Body of pancreas (tissue), 4 donors: ENCODE data around the gene CCND2. TPM values are rescaled to one million over a fixed set of nuclear protein-coding genes. Genes with fewer than 3 reads are reported as not detected.

Source experiments
- ATAC-seq: fragments of 150-250 bp; one replicate; pipeline ENCODE4 v1.9.1; 2016
- DNase-seq, 4 donors: peaks; one replicate each; pipeline ENCODE4 v3.0.0-alpha.2; 2019
- H3K27ac ChIP-seq, 4 donors: fragments of 200-600 bp; sonication (generic); 1 replicate in 3 of 4; 2 replicates in 1 of 4; pipeline versions ENCODE4 v1.5.1 to v1.6.1; 2016 to 2019; ENCODE audit warnings: mild to moderate bottlenecking in 1 of 4, mixed read lengths in 1 of 4, moderate library complexity in 1 of 4
- H3K27me3 ChIP-seq, 2 donors: fragments of 200-600 bp; sonication (generic); one replicate each; pipeline ENCODE4 v1.6.0; 2016; ENCODE audit warnings: mild to moderate bottlenecking in 1 of 2
- H3K36me3 ChIP-seq, 2 donors: fragments of 200-600 bp; sonication (generic); replicated peaks in 1 of 2; 2 replicates each; pipeline ENCODE4 v1.5.1; 2016; ENCODE audit warnings: low read depth in 2 of 2; ENCODE audit not compliant: insufficient read depth in 1 of 2
- H3K4me1 ChIP-seq: fragments of 200-600 bp; sonication (generic); one replicate; pipeline ENCODE4 v1.6.0; 2016
- H3K4me3 ChIP-seq, 2 donors: fragments of 200-600 bp; sonication (generic); 1 replicate in 1 of 2; 2 replicates in 1 of 2; pipeline ENCODE4 v1.5.1; 2016 to 2019
- H3K9me3 ChIP-seq, 3 donors: fragments of 200-600 bp; sonication (generic); 1 replicate in 2 of 3; 2 replicates in 1 of 3; pipeline ENCODE4 v1.5.1; 2016
- CTCF ChIP-seq, 7 experiments: fragments of 450-650 bp in 4 of 7; fragments of 200-600 bp in 3 of 7; sonication (generic) in 3 of 7; IDR thresholded peaks; one replicate each; pipeline ENCODE4 v1.5.1; 2016 to 2019; ENCODE audit warnings: antibody characterized with exemption in 7 of 7
- POLR2A ChIP-seq, 3 donors: fragments of 450-650 bp; IDR thresholded peaks; one replicate each; pipeline ENCODE4 v1.6.1; 2016; ENCODE audit warnings: antibody characterized with exemption in 3 of 3, mild to moderate bottlenecking in 2 of 3
- WGBS, 2 donors: methylation state at CpG; one replicate each; pipeline ENCODE4 v1.1.5; 2017; 5-methylcytosine and 5-hydroxymethylcytosine counted together
- intact Hi-C: fragments of 100-400 bp; cut with DNase I; formaldehyde crosslinking; loops from one replicate; pipeline ENCODE4 v1.15.1; 2023
- total RNA-seq, 2 donors: library from RNA; depleted of rRNA; stranded (reverse); fragments of >200 nt; gene quantifications; one replicate each; pipeline ENCODE4 v1.1.0, GENCODE V29; 2016

CCND2 gene
- total RNA-seq, 2 donors from 2014 or later, result 32.2 to 88.7 TPM

DNA sequence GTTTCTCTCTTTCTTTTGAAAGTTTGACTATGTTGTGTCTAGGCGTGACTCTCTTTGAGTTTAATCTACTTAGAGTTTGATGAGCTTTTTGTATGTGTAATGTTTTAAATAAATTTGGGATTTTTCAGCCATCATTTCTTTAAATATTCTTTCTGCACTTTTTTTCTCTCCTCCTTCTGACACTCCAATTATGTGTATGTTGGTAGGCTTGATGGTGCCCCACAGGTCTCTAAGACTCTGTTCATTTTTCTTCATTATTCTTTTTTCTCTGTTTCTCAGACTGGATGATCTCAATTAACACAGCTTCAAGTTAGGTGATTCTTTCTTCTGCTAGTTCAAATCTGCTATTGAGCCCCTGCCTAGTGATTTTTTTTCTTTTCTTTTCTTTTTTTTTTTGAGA is 14.5 kb upstream of the CCND2 start:
- H3K27me3 ChIP-seq, result no peaks in the 10 kb centered on the region
- no peak overlapping the region for H3K27ac ChIP-seq
- DNase-seq (no peak), ATAC-seq (no peak)
- H3K4me1 ChIP-seq, result no peaks in the 10 kb centered on the region
- no peak overlapping the region for H3K4me3 ChIP-seq
- H3K9me3 ChIP-seq, result peaks cover 0 to 2% (median 0%) of the 10 kb centered on the region in 3 donors
- TF ChIP-seq POLR2A (IDR thresholded peaks at IDR 0.05) (no peak), CTCF (IDR thresholded peaks at IDR 0.05) (no peak)
- intact Hi-C loops, result no loop called here
- WGBS, 2 donors, result 88 to 96% methylated on average over 1 of the region's 1 CpG
- H3K36me3 ChIP-seq, result no peaks in the 10 kb centered on the region

DNA sequence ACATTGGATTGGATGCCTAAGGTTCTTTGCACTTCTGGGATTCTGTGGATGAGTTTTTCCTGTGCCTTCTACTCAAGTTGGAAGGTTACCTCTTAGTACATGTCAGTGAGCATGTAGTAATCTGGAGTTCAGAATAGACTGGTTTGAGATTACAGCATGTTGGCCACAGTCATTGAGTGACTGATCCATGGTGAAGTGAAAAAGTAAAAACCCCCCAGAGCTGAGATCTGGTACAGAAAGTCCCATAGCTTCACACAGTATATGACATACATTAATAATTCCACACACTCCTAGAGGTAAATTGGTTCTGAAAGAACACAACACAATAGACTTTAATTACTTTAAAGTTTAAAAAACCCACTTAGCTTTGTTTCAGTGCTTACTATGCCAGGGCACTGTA is 11.9 kb upstream of the CCND2 start:
- ATAC-seq (no peak), DNase-seq (no peak)
- Histone ChIP-seq H3K36me3 (no peaks in the 10 kb centered on the region), H3K4me1 (no peaks in the 10 kb centered on the region), H3K27me3 (no peaks in the 10 kb centered on the region), H3K4me3 (no peak overlapping the region), H3K9me3 (peaks cover 0 to 2% (median 0%) of the 10 kb centered on the region in 3 donors), H3K27ac (no peak overlapping the region)
- intact Hi-C loops, result no loop called here
- TF ChIP-seq CTCF (IDR thresholded peaks at IDR 0.05), result no peak
- no peak for TF ChIP-seq POLR2A (IDR thresholded peaks at IDR 0.05)

DNA sequence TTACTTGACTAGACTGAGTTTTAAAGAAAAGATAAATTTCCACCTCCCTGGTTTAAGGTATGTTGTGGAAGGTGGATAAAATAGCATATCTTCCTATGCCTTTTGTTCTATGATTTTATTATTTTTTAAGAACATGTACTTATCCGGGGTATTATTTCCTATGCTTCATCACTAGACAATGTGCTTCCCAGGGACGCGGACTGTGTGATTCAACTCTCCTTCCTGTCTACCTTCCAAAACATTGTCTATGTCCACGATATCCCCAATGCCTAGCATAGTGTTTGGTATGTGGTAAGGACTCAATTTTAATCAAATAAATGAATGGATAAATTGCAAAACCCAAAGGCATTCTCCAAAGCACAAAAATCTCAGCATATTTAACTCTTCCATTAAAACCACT is 8.3 kb upstream of the CCND2 start:
- no peak overlapping the region for H3K4me3 ChIP-seq

GRCh38 chr12:4266990-4267389 is 6.6 kb upstream of the CCND2 start:
- no peaks in the 10 kb centered on the region for H3K36me3 ChIP-seq
- TF ChIP-seq POLR2A (IDR thresholded peaks at IDR 0.05), result no peak
- no peak overlapping the region for H3K27ac ChIP-seq
- peaks cover 26% of the 10 kb centered on the region for H3K4me1 ChIP-seq
- DNase-seq (no peak), ATAC-seq (no peak)
- intact Hi-C loops, result no loop called here
- 91 to 95% methylated on average over 2 of the region's 2 CpGs for WGBS, 2 donors
- H3K4me3 ChIP-seq, result no peak overlapping the region
- peaks cover 0 to 10% of the 10 kb centered on the region in 2 donors for H3K27me3 ChIP-seq
- no peaks in the 10 kb centered on the region for H3K9me3 ChIP-seq

More for the DNA sequence above, 8.3 kb upstream of the CCND2 start:
- H3K27me3 ChIP-seq, result peaks cover 0 to 9% of the 10 kb centered on the region in 2 donors
- intact Hi-C loops, result no loop called here
- no peak for TF ChIP-seq CTCF (IDR thresholded peaks at IDR 0.05)
- TF ChIP-seq POLR2A (IDR thresholded peaks at IDR 0.05), result no peak
- no peak for ATAC-seq
- peaks cover 11% of the 10 kb centered on the region for H3K4me1 ChIP-seq
- WGBS, 2 donors, result 80 to 83% methylated on average over 4 of the region's 4 CpGs
- no peak for DNase-seq
- no peaks in the 10 kb centered on the region for H3K9me3 ChIP-seq
- H3K36me3 ChIP-seq, result no peaks in the 10 kb centered on the region
- H3K27ac ChIP-seq, result no peak overlapping the region

DNA sequence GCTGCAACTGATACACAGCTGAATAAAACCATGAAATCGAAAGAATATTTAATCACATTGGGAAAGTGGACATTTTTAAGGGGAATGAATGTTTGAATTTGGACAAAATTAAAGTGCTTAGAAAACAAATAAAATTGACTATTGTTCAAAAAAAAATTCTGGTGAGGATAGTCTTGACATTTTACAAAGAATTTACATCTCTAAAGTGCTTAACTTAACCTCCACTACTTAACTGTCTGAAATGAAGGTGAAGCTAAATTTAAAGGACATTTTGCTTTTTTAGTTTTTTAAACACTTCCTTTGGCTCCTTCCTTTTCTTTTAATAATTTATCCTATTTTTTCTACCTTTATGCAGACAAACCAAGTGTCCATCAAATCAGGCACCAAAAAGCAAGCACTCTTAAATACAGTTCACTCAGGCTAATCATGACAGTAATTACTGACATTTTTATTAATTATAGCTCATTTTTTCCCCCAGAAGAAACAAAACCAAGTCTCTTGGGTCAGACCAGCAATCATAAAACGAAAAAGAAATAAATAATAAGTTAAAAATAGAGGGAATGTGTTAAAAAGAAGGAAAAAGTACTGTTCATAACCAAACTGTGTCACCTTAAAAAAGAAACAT is 5.7 kb upstream of the CCND2 start:
- WGBS, 2 donors, result 64 to 71% methylated on average over 2 of the region's 2 CpGs
- Histone ChIP-seq H3K36me3 (no peaks in the 10 kb centered on the region), H3K9me3 (no peaks in the 10 kb centered on the region), H3K4me3 (no peak overlapping the region), H3K4me1 (peaks cover 34% of the 10 kb centered on the region), H3K27me3 (peaks cover 0 to 14% of the 10 kb centered on the region in 2 donors), H3K27ac (no peak overlapping the region)
- TF ChIP-seq CTCF (IDR thresholded peaks at IDR 0.05), result no peak
- no peak for TF ChIP-seq POLR2A (IDR thresholded peaks at IDR 0.05)
- DNase-seq (no peak), ATAC-seq (no peak)
- intact Hi-C loops, result no loop called here
